SKM-1 (cell line): ENCODE data around the gene NKX6-1.

Experiments
- DNase-seq: peaks from one replicate; lab custom pipeline; 2025; ENCODE audit not compliant: unreplicated experiment; lab: John Stamatoyannopoulos, UW

NKX6-1 gene

GRCh38 chr4:84480082-84480481 is 19.0 kb downstream of the NKX6-1 start:
- DNase-seq = peak; percentile 23

DNA sequence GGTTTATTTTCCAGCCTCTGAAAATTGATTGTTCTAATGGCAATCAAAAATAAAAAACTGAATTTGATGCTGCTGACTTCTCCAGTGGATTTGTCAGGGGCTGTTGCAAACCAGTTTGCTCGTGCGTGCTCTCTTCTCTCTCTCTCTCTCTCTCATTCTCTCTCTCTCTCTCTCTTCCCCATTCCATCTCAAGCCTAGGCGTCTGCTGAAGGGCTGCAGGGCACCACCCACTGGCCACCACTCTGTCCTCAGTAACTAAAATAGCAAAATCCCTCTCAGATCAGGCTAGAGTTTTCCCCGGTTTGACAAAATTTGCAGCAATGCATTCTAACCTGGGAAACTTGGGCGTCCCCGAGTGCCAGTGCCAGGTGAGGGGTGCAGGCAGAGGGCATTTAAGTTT is 19.4 kb downstream of the NKX6-1 start:
- no peak for DNase-seq

DNA sequence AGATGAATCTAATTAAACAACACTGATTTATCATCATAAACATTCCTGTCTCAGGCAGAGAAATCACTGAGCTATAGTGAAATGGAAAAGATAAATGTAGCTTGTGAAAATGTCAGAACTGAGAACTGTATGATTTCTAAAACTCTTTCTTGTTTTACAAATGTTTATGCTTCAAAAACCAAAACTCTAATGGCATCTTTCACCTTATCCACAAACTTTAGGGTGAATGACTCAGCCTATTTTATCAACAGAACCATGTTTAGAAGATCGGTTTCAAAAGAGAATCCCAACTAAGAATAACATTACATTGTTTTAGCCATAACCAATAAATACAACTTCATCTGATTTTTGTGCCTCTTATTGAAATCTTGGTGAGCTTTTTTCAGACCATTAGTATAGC is 21.4 kb downstream of the NKX6-1 start:
- DNase-seq = no peak

GRCh38 chr4:84474107-84474506 is 25.0 kb downstream of the NKX6-1 start:
- no peak for DNase-seq

GRCh38 chr4:84472154-84472553 is 26.9 kb downstream of the NKX6-1 start:
- no peak for DNase-seq

DNA sequence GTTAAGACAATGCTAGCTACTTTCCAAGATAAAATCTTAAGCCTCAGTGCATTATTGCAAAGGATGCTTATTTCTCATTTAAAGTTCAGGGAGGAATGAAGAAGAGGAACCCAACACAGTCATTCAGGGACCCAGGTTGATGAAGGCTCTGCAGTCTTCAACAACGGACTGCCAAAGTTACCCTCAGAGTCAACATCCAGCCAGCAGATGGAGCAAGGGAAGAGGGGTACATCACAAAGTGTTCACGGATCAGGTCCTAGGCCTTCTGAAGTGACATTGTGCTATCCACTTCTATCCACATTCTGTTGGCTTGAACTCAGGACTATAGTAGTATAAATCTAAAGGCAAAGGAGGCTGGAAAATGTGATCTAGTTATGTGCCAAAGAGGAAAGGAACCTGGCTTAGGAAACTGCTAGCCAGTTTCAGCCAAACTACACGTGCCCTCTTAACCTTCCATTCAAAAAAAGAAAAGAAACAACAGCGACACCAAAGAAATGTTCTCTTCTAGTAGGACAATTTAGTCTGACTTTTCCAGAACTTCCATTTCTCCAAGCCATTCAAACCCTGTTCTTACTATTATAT is 28.8 kb downstream of the NKX6-1 start:
- no peak for DNase-seq

GRCh38 chr4:84467601-84468000 is 31.5 kb downstream of the NKX6-1 start:
- DNase-seq = no peak

GRCh38 chr4:84459783-84460182 is 39.3 kb downstream of the NKX6-1 start:
- no peak for DNase-seq

- no peak for DNase-seq
Measured at GRCh38 chr4:84456157-84456556, 42.9 kb downstream of the NKX6-1 start.

DNA sequence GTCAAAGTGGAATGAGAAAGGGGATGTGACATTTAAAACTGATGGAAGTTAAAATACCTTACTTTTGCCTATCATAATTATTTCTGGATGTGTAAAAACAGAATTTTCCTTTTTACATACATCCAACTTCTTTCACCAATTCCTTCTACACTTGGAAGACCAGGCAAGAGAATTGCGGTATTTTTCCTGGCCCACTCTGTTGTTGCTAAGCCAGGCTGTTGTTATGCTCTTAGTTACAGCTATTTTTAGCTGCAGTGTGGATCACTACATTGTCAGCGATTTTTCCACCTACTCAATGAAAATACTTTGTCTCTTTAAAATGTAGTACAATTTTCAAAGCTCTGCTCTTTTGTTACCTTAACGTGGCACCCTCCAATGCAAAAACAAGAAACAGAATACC is 43.4 kb downstream of the NKX6-1 start:
- no peak for DNase-seq

- no peak for DNase-seq
Measured at GRCh38 chr4:84451546-84451945, 47.5 kb downstream of the NKX6-1 start.

DNA sequence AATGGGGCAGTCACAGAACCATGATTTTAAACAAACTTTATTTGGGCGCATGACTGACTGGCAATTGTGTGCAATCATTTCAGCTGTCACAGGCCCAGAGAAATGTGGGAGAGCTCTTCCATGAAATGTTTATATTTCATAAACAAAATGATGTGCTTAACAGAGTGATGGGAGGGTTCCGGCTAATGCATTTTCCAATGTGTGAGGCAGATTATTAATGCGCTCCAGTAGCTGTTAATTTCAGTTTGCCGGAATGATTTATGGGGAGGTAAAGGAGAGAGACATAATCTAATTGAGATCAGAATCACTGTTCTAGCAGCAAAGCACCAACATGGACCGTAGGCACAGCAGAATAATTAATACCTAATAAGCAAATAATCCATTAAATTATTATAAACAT is 55.6 kb downstream of the NKX6-1 start:
- no peak for DNase-seq

- DNase-seq = no peak
Measured at GRCh38 chr4:84442778-84443177, 56.3 kb downstream of the NKX6-1 start.
